ENCODE measurements around the gene ZNF385D.

The ZNF385D gene, protein sequence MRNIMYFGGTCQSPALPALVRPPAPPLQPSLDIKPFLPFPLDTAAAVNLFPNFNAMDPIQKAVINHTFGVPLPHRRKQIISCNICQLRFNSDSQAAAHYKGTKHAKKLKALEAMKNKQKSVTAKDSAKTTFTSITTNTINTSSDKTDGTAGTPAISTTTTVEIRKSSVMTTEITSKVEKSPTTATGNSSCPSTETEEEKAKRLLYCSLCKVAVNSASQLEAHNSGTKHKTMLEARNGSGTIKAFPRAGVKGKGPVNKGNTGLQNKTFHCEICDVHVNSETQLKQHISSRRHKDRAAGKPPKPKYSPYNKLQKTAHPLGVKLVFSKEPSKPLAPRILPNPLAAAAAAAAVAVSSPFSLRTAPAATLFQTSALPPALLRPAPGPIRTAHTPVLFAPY

DNA sequence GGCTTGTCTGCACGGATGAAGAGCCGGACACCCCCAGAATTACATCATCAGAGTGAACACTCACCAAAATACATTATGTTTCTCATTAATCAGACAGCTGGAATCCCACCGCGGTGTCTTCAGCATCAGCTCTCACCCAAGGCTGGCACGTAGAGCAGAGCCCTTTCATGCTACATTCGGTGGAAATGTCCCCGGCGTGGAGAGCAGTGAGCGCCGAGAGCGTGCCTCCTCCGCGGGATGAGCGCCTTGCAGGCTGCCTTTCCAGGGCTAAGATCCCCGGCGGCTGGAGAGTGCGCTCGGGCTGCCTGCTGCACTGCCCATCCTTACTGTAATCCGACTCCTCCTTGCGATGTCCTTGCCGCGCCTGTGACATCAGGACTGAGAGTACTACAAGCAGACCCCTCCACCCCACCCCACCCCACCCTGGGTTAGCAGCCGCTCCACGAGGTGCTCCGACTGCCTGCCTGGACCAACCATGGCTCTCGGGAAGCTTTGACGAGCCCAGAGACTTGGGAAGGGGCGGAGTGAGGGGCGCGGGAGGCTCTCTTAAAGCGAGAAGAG lies at the start of gene ZNF385D:
TSS of gene ZNF385D (minus strand) at position 380 of the 561 bp plus-strand sequence. CDS start at position 86, 294 bp downstream.
- no peak for DNase-seq

- no peak for DNase-seq
Measured at GRCh38 chr3:21798356-21799088, 47.5 kb upstream of the ZNF385D start.

GRCh38 chr3:21795921-21796320 lies 44.9 kb upstream of the ZNF385D start:
- DNase-seq = no peak

DNA sequence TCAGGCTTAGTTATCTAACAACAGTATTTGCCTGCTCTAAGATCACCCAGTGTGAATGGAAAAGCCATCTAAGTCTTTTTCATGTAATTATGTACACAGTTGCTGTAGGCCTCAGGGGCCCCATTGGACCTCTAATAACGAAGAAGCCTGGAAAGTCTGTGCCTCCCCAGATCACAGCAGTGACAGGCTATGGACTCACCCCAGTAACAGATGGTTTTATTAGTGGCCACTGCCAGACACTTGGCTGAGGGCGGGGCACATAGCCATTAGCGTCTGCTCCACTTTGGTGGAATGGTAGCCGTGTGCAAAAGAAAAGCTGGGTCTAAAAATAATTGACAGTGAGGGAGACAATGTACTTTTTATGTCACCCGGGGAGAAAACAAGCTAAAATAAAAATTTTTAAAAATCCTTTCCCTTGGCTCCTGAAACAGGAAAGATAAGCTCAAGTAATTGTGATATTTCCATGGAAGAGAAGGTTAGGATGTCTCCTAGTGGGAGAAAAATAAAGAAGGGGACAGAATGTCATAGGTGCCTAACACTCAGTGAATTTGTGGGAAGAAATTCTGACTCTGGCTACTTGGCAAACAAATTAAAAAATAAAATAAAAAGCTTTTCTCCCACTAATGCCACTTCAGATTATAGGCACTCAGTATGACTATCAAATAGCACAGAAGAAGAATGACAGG lies 44.3 kb upstream of the ZNF385D start:
- DNase-seq = peak; percentile 34

DNA sequence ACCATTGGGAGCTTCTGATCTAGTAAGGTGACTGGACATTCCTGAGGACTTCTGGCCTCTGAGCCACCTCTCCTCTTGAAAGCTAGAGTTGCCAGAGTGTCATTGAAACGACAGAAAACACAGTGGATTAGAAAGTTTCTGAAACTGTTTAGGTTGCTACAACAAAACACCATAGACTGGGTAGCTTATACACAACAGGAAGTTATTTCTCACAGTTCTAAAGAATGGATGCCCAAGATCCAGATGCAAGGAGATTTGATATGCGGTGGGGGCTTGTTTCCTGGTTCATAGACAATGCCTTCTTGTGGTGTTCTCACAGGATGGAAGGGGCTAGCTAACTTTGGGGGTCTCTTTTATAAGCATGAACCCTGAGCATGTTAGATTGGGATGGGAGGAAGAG lies 43.3 kb upstream of the ZNF385D start:
- no peak for DNase-seq

DNA sequence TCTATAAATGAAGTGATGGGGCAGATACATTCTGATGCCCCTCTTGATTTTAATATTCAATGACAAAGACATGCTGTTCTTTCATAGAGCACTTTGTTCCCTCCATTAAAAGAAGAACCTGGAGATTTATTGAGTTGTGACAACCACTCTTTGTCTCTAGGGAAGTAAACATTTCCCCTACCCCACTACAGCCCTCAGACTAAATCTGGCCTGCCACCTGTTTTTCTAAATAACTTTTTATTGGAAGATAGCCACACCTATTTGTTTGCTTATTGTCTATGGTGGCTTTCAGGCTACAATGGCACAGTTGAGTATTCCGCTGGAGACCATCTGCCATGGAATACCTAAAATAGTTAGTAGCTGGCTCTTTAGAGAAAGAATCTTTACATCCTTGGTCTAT lies 41.2 kb upstream of the ZNF385D start:
- DNase-seq = no peak

- no peak for DNase-seq
Measured at GRCh38 chr3:21791356-21791755, 40.3 kb upstream of the ZNF385D start.

DNA sequence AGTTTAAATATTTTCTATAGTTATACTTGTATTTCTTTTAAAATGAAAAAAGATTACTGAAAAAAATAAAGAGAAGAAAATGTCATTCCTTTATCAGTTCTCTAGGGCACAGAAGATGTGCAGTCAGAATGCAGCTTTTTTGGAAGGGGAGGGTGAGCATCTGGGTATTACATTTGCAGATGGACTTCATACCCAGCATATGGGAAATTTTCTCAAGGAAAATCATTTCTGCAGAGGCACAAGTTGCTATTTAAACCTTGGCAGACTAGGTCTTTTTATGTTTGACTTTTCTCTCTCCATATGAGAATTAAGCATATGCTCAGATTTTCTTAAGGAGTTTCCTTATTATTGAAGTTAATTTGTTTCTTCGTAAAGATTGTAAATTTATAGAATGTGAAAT lies 39.5 kb upstream of the ZNF385D start:
- DNase-seq = no peak

GRCh38 chr3:21789730-21790129 lies 38.7 kb upstream of the ZNF385D start:
- no peak for DNase-seq

DNA sequence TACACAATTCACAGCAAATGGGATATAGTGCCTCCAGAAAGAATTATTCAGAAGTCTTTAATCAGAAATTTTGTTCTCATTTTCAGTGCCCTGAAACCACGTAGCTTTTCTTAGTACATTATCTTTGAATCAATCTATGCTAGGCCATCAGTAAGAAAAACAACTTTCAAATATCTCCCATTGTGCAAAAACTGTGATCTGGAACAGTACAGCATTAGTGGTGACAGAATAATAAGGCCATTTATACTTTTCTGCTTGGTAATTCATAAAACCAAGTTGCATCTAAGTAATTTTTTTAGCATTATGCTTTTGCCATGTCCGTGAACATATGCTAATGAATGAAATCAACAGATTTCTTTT lies 35.4 kb upstream of the ZNF385D start:
- DNase-seq = no peak

- DNase-seq = no peak
Measured at GRCh38 chr3:21785765-21786437, 34.9 kb upstream of the ZNF385D start.

DNA sequence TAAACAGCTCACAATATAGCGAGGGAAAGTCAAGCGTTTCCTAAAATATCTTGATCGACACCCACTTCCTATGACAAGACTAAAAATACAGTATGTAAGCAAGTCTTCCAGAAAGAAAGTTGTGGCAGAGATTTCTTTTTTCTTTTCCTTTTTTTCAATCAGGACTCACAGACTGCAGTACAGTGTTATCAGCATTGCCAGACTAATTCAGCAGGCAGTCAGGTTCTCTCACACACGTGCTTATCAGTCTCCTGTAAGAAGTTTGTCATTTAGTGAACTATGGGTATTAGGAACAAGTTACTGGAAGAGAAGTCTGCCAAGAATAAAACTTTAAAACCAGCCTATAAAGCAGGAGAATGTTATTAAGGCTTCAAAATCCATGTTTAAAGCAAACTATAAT lies 32.8 kb upstream of the ZNF385D start:
- no peak for DNase-seq

DNA sequence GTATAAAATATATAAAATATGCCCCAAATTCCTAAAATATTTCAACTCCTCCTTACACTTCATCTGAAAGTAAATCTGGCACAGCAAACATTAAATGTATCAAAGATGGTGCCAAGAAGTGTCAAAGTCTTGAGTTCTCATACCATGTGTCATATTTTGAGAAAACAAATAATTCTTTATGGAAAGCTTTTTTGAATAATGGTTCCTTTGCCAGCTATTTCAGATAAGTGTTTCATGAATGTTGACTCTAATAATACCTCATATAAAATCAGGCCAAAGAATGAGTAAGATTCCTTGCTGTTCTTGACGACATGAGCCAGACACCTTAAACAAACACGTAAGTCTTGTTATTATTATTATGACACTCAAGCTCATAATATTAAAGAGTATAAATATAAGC lies 30.3 kb upstream of the ZNF385D start:
- DNase-seq = no peak

- DNase-seq = no peak
Measured at GRCh38 chr3:21779909-21780308, 28.9 kb upstream of the ZNF385D start.

GRCh38 chr3:21778715-21779114 lies 27.7 kb upstream of the ZNF385D start:
- no peak for DNase-seq

GRCh38 chr3:21777821-21778220 lies 26.8 kb upstream of the ZNF385D start:
- DNase-seq = no peak

DNA sequence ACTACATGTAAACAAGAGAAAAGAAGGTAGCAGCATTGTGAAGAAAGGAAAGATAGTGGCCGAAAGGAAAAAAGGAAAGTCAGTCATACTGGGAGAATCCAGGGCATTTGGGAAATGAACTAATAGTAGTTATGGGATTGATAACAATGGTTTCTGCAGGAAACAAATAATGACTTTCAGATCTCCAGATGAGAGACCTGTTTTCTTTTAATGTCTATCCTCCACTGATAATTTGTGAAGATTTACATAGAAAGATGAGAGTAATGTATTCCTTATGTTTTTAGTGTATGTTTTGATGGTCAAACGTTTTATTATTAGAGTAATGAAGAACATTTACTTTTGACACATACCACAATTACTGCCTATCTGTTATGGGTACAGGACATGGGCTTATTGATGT lies 15.0 kb upstream of the ZNF385D start:
- DNase-seq = no peak

DNA sequence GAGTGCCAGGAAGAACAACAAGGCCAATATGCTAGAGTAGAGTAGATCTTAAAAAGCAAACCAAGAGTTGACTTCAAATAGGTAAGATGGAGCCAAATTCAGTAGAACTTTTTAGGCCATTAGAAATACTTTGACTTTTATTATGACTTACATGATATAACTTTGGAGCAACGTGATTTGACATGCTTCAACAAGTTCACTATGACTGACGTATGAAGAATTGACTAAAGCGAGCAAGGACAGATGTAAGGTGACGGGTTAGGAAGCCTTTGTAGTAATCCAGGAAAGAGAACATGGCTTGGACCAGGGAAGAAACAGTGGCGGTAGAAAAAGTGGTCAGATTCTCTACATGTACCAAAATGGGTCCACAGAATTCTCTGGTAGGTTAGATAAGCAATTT lies 4.9 kb upstream of the ZNF385D start:
- DNase-seq = no peak

DNA sequence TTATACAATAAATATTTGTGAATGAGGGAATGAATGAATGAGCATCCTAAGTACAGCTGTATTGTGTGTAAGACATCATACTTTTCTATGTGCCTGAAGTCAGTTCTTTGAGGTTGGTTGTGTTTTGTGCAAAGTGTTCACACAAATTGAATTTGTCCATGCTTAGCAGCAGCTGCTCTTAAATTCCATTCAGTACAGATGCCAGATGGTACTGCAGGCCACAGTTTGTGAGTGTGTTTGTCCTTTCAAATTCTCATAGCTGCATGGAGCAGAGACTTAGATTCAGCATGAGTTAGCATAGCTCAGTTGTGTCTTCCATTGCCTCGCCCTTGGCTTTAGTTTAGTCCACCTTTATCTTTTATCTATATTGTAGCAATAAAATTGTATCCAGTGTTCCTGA lies 3.8 kb upstream of the ZNF385D start:
- DNase-seq = no peak

GRCh38 chr3:21752749-21753347 lies 1.8 kb upstream of the ZNF385D start:
- peak; percentile 4 for DNase-seq

DNA sequence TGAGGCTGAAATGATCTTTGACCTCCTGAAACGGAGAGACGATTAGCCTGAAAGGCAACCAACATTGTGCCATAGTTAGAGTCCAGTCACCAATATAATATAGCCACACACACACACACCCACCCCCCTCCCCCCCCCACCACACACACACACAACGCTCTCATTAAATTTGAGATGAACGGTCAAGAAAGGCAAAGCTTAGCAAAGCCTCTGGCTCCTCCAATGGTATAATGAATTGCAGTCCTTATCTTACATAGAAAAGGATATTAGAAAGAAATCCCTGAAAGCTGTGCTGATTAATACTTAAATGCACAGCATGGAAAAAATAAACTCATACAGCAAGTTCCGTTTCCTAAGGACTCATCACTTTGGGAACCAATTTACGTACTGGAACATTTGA lies 876 bp upstream of the ZNF385D start:
- no peak for DNase-seq

GRCh38 chr3:21750080-21750696 lies 822 bp downstream of the ZNF385D start:
- DNase-seq = no peak
